Measurements from ENCODE around the gene HEPHL1.
"Not testable (repeated sequence)": the region's sequence is repeated elsewhere in the genome, so short reads cannot be mapped to it uniquely, and the experiment has no call there.

Gene HEPHL1

DNA sequence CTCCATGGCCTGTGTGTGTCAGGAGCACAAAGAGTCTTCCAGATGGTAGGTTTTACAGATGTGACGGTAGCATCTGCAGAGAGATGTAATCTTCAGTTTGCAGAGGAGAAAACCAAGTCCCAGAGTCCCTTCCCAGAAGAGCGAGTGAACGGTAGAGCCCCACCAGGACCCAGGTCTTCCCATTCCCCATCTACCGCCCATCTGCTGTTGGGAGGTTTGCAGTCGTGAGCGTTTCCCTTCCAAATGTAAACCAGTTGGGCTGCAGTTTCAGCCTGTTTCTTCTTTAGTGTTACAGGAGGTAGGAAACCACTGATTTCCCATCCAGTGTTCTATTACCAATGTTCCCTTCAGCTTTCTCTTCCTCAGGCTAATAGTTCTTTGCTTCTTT is 131.5 kb downstream of the HEPHL1 start:
- Histone ChIP-seq H3K79me2 (ENCODE audit: insufficient read depth, low read length) (peaks cover 25% of the 10 kb centered on the region; the same call in 1 of the 2 replicates), H3F3A (ENCODE audit: insufficient read depth) (no peaks in the 10 kb centered on the region), H3K9me2 (replicated peaks; ENCODE audit: insufficient read depth, low read length) (no peaks in the 10 kb centered on the region), H4K20me1 (ENCODE audit: low read depth, low read length) (no peaks in the 10 kb centered on the region), H3K27ac (ENCODE audit: low read depth, low read length) (no peak overlapping the region), H2AFZ (ENCODE audit: low read depth, low read length, severe bottlenecking) (no peak overlapping the region), H3K36me3 (ENCODE audit: low read length) (no peaks in the 10 kb centered on the region), H3K27me3 (ENCODE audit: low read length) (no peaks in the 10 kb centered on the region), H3K4me2 (ENCODE audit: low read depth, low read length, poor library complexity, severe bottlenecking) (no peak overlapping the region), H3K4me3 (ENCODE audit: insufficient read depth, low read length, poor library complexity, severe bottlenecking) (no peak overlapping the region), H3K9me3 (ENCODE audit: insufficient read depth, low read length) (no peaks in the 10 kb centered on the region), H3K9ac (ENCODE audit: low read length) (no peak overlapping the region)
- no peak for TF ChIP-seq EZH2phosphoT487 (conservative IDR thresholded peaks at IDR 0.05; ENCODE audit: low read length)
- TF ChIP-seq, protein P1, sequence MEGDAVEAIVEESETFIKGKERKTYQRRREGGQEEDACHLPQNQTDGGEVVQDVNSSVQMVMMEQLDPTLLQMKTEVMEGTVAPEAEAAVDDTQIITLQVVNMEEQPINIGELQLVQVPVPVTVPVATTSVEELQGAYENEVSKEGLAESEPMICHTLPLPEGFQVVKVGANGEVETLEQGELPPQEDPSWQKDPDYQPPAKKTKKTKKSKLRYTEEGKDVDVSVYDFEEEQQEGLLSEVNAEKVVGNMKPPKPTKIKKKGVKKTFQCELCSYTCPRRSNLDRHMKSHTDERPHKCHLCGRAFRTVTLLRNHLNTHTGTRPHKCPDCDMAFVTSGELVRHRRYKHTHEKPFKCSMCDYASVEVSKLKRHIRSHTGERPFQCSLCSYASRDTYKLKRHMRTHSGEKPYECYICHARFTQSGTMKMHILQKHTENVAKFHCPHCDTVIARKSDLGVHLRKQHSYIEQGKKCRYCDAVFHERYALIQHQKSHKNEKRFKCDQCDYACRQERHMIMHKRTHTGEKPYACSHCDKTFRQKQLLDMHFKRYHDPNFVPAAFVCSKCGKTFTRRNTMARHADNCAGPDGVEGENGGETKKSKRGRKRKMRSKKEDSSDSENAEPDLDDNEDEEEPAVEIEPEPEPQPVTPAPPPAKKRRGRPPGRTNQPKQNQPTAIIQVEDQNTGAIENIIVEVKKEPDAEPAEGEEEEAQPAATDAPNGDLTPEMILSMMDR (IDR thresholded peaks at IDR 0.05; ENCODE audit: insufficient read depth, low read length, poor library complexity, severe bottlenecking): no peak

DNA sequence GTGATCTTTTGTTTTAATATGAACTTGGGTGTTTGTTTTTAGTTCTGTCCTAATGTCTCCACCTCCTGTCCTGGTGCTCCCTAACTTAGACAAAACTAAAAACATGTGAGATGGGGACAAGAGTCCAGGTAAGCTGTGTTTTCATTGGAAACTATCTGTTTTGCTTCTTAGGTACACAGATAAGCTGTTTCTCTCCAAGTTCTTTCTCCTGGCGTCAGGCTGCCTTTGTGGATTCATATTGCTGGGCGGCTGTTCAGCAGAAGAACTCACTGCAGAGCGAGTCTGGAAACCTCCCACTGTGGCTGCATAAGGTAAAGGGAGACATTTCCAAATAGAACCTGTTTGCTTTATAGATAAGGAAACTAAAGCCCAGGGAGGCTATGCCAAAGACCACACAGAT is 132.2 kb downstream of the HEPHL1 start:
- H3F3A ChIP-seq (ENCODE audit: insufficient read depth): no peaks in the 10 kb centered on the region
- H3K27ac ChIP-seq (ENCODE audit: low read depth, low read length): no peak overlapping the region
- no peaks in the 10 kb centered on the region for H3K27me3 ChIP-seq (ENCODE audit: low read length)
- H3K4me2 ChIP-seq (ENCODE audit: low read depth, low read length, poor library complexity, severe bottlenecking): no peak overlapping the region
- no peak overlapping the region for H2AFZ ChIP-seq (ENCODE audit: low read depth, low read length, severe bottlenecking)
- TF ChIP-seq, protein P1 (IDR thresholded peaks at IDR 0.05; ENCODE audit: insufficient read depth, low read length, poor library complexity, severe bottlenecking): no peak
- no peak for TF ChIP-seq EZH2phosphoT487 (conservative IDR thresholded peaks at IDR 0.05; ENCODE audit: low read length)
- H4K20me1 ChIP-seq (ENCODE audit: low read depth, low read length): no peaks in the 10 kb centered on the region
- H3K79me2 ChIP-seq (ENCODE audit: insufficient read depth, low read length): peaks cover 19% of the 10 kb centered on the region; the same call in 1 of the 2 replicates
- H3K9me2 ChIP-seq (replicated peaks; ENCODE audit: insufficient read depth, low read length): no peaks in the 10 kb centered on the region
- no peaks in the 10 kb centered on the region for H3K36me3 ChIP-seq (ENCODE audit: low read length)
- H3K4me3 ChIP-seq (ENCODE audit: insufficient read depth, low read length, poor library complexity, severe bottlenecking): no peak overlapping the region
- H3K9ac ChIP-seq (ENCODE audit: low read length): no peak overlapping the region
- H3K9me3 ChIP-seq (ENCODE audit: insufficient read depth, low read length): no peaks in the 10 kb centered on the region

DNA sequence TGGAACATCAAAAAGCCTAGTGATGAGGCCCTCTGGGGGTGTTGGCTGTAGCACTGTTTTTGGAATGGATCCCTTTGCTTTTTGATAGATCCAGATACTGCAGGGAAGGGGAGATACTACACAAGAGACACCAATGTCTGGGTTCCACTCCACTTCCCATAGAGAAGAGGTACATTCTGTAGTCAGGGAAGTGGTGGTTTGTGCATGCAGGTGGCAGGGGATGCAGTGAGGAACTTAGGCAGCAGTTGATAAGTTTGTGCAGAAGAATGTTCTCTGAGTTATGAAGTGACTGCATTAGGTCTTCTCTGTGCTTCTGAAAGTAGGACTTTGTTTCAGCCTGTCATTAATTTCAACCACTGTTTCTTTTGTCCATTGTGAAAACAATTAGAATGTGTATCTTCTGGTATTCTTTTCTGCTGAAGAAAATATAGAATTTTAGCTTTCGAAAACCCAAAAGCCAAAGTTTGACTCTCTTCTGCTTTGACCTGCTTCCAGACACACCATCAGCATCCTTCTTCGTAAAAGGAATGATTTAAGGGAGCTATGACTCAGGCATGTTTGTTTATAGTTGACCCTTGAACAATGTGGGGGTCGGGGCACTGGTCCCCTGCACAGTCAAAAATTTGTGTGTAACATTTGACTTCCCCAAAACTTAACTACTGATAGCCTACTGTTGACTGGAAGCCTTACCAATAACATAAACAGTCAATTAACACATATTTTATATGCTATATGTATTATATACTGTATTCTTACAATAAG is 133.1 kb downstream of the HEPHL1 start:
- no peaks in the 10 kb centered on the region for H3K9me3 ChIP-seq (ENCODE audit: insufficient read depth, low read length)
- no peaks in the 10 kb centered on the region for H3F3A ChIP-seq (ENCODE audit: insufficient read depth)
- H4K20me1 ChIP-seq (ENCODE audit: low read depth, low read length): no peaks in the 10 kb centered on the region
- no peaks in the 10 kb centered on the region for H3K36me3 ChIP-seq (ENCODE audit: low read length)
- no peak overlapping the region for H3K27ac ChIP-seq (ENCODE audit: low read depth, low read length)
- H3K4me3 ChIP-seq (ENCODE audit: insufficient read depth, low read length, poor library complexity, severe bottlenecking): no peak overlapping the region
- no peak for TF ChIP-seq EZH2phosphoT487 (conservative IDR thresholded peaks at IDR 0.05; ENCODE audit: low read length)
- TF ChIP-seq, protein P1 (IDR thresholded peaks at IDR 0.05; ENCODE audit: insufficient read depth, low read length, poor library complexity, severe bottlenecking): no peak
- H2AFZ ChIP-seq (ENCODE audit: low read depth, low read length, severe bottlenecking): no peak overlapping the region
- H3K9ac ChIP-seq (ENCODE audit: low read length): no peak overlapping the region
- H3K79me2 ChIP-seq (ENCODE audit: insufficient read depth, low read length): peaks cover 12% of the 10 kb centered on the region; the same call in 1 of the 2 replicates
- H3K4me2 ChIP-seq (ENCODE audit: low read depth, low read length, poor library complexity, severe bottlenecking): no peak overlapping the region
- H3K27me3 ChIP-seq (ENCODE audit: low read length): no peaks in the 10 kb centered on the region
- H3K9me2 ChIP-seq (replicated peaks; ENCODE audit: insufficient read depth, low read length): no peaks in the 10 kb centered on the region

DNA sequence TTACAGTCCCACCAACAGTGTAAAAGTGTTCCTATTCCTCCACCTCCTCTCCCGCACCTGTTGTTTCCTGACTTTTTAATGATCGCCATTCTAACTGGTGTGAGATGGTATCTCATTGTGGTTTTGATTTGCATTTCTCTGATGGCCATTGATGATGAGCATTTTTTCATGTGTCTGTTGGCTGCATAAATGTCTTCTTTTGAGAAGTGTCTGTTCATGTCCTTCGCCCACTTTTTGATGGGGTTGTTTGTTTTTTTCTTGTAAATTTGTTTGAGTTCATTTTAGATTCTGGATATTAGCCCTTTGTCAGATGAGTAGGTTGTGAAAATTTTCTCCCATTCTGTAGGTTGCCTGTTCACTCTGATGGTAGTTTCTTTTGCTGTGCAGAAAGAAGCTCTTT is 136.2 kb downstream of the HEPHL1 start:
- not testable (repeated sequence) for H3K36me3 ChIP-seq (ENCODE audit: low read length)

More for the DNA sequence above, 136.2 kb downstream of the HEPHL1 start:
- not testable (repeated sequence) for H3K27me3 ChIP-seq (ENCODE audit: low read length); H4K20me1 ChIP-seq (ENCODE audit: low read depth, low read length); H3K4me3 ChIP-seq (ENCODE audit: insufficient read depth, low read length, poor library complexity, severe bottlenecking); H3K9me3 ChIP-seq (ENCODE audit: insufficient read depth, low read length); H2AFZ ChIP-seq (ENCODE audit: low read depth, low read length, severe bottlenecking); H3K4me2 ChIP-seq (ENCODE audit: low read depth, low read length, poor library complexity, severe bottlenecking); H3K79me2 ChIP-seq (ENCODE audit: insufficient read depth, low read length); H3K9ac ChIP-seq (ENCODE audit: low read length); H3K27ac ChIP-seq (ENCODE audit: low read depth, low read length); H3F3A ChIP-seq (ENCODE audit: insufficient read depth); H3K9me2 ChIP-seq (replicated peaks; ENCODE audit: insufficient read depth, low read length)

All from SU-DHL-6 (cell line).